Measurements from ENCODE around the gene PNPLA7.

Gene PNPLA7

DNA sequence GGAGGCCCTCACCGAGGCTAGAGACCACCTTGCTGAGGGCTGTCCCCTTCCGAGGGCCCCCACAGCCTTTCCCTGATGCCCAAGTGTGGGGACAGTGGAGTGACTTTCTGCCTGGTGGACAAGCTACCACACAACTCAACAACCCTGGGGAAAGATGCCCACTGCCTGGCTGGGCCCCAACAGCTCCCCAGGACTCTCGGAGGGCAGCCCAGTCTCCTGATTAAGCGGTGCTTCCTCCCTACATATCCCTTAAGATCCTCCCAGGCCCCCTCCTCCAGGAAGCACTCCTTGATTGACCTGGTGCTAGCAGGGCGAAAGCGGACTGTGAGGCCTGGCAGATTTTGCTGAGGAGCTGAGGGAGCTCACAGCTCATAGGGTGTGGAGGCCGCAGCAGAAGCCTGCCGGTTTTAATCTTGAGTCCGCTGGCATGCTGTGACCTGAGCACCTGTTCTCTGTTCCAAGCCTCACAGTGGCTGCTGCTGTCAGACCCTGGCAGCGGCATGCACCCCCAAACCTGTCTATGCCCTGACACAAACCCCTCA, 93.3 kb downstream of the PNPLA7 start:
- H3K4me3 ChIP-seq (ENCODE audit: low read depth in 1 of 2, low read length in 2 of 2) = no peak overlapping the region
- no peaks in the 10 kb centered on the region for H3K79me2 ChIP-seq (ENCODE audit: insufficient read depth, low read length)
- H4K20me1 ChIP-seq (ENCODE audit: insufficient read depth, low read length) = peaks cover 43% of the 10 kb centered on the region
- TF ChIP-seq, protein P1, sequence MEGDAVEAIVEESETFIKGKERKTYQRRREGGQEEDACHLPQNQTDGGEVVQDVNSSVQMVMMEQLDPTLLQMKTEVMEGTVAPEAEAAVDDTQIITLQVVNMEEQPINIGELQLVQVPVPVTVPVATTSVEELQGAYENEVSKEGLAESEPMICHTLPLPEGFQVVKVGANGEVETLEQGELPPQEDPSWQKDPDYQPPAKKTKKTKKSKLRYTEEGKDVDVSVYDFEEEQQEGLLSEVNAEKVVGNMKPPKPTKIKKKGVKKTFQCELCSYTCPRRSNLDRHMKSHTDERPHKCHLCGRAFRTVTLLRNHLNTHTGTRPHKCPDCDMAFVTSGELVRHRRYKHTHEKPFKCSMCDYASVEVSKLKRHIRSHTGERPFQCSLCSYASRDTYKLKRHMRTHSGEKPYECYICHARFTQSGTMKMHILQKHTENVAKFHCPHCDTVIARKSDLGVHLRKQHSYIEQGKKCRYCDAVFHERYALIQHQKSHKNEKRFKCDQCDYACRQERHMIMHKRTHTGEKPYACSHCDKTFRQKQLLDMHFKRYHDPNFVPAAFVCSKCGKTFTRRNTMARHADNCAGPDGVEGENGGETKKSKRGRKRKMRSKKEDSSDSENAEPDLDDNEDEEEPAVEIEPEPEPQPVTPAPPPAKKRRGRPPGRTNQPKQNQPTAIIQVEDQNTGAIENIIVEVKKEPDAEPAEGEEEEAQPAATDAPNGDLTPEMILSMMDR (IDR thresholded peaks at IDR 0.05; ENCODE audit: borderline replicate concordance, extremely low read depth, low read length, poor library complexity, severe bottlenecking) = no peak
- TF ChIP-seq EZH2 (IDR thresholded peaks at IDR 0.05; ENCODE audit: borderline replicate concordance, low read depth, low read length, severe bottlenecking) = no peak
- H3K9me3 ChIP-seq (ENCODE audit: insufficient read depth, low read length, severe bottlenecking) = no peaks in the 10 kb centered on the region
- no peak overlapping the region for H3K9ac ChIP-seq (ENCODE audit: low read depth, low read length)
- DNase-seq = no peak
- no peak overlapping the region for H3K4me2 ChIP-seq (ENCODE audit: insufficient read depth, low read length)
- H3K27me3 ChIP-seq (ENCODE audit: insufficient read depth, low read length, poor library complexity) = peaks cover 1% of the 10 kb centered on the region
- peaks cover 7% of the 10 kb centered on the region for H3K4me1 ChIP-seq (ENCODE audit: insufficient read depth, low read length)
- ATAC-seq (ENCODE audit: insufficient read depth, low read depth) = no peak
- no peak overlapping the region for H2AFZ ChIP-seq (ENCODE audit: low read depth, low read length)
- H3K36me3 ChIP-seq (ENCODE audit: insufficient read depth, low read length) = no peaks in the 10 kb centered on the region
- no peak overlapping the region for H3K27ac ChIP-seq (ENCODE audit: low read length)

DNA sequence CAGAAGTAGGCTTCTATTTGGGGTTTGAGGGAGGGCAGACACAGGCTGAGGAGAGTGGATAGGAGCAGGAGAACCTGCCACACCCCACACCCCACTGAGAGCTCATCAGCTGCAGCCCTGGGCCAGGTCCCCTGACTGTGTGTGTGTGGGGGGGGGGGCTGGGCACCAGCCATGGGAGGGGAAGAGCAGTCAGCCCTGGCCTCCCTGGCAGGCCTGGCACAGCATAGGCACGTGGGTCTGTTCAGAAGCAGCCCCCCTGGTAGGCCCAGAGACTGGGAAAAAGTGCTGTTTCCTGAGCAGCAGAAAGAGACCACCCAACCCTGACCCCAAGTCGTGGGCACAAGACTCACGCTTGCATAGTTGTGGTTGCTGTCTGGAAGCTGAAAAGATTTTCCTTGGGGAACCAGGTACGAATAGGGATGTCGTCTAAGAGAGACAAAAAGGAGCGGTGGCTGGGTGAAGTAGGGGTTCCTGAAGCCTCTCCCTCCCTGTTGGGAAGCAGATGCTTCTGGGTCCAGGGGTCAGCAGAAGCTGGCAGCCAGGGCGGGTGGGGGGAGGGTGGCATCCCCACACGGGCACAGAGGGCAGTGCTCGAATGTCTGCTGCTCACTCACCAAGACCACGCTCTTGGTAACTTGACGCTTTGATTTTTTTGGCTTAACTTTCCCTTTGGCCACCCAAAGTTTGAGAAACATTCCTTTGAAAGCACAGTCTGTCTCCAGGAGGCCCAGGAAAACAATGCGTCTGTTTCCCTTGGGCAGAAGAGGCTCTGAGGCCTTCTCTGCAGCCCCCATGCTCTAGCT, 93.9 kb downstream of the PNPLA7 start:
- DNase-seq (no peak), ATAC-seq (ENCODE audit: insufficient read depth, low read depth) (no peak)
- H3K27me3 ChIP-seq (ENCODE audit: insufficient read depth, low read length, poor library complexity) = no peaks in the 10 kb centered on the region
- no peak overlapping the region for H3K4me3 ChIP-seq (ENCODE audit: low read depth in 1 of 2, low read length in 2 of 2)
- no peaks in the 10 kb centered on the region for H3K4me1 ChIP-seq (ENCODE audit: insufficient read depth, low read length)
- no peaks in the 10 kb centered on the region for H3K36me3 ChIP-seq (ENCODE audit: insufficient read depth, low read length)
- H3K4me2 ChIP-seq (ENCODE audit: insufficient read depth, low read length) = no peak overlapping the region
- no peak overlapping the region for H2AFZ ChIP-seq (ENCODE audit: low read depth, low read length)
- no peaks in the 10 kb centered on the region for H3K9me3 ChIP-seq (ENCODE audit: insufficient read depth, low read length, severe bottlenecking)
- peaks cover 38% of the 10 kb centered on the region for H4K20me1 ChIP-seq (ENCODE audit: insufficient read depth, low read length)
- no peak overlapping the region for H3K9ac ChIP-seq (ENCODE audit: low read depth, low read length)
- no peaks in the 10 kb centered on the region for H3K79me2 ChIP-seq (ENCODE audit: insufficient read depth, low read length)
- TF ChIP-seq, protein P1 (IDR thresholded peaks at IDR 0.05; ENCODE audit: borderline replicate concordance, extremely low read depth, low read length, poor library complexity, severe bottlenecking) = no peak
- no peak for TF ChIP-seq EZH2 (IDR thresholded peaks at IDR 0.05; ENCODE audit: borderline replicate concordance, low read depth, low read length, severe bottlenecking)
- no peak overlapping the region for H3K27ac ChIP-seq (ENCODE audit: low read length)

DNA sequence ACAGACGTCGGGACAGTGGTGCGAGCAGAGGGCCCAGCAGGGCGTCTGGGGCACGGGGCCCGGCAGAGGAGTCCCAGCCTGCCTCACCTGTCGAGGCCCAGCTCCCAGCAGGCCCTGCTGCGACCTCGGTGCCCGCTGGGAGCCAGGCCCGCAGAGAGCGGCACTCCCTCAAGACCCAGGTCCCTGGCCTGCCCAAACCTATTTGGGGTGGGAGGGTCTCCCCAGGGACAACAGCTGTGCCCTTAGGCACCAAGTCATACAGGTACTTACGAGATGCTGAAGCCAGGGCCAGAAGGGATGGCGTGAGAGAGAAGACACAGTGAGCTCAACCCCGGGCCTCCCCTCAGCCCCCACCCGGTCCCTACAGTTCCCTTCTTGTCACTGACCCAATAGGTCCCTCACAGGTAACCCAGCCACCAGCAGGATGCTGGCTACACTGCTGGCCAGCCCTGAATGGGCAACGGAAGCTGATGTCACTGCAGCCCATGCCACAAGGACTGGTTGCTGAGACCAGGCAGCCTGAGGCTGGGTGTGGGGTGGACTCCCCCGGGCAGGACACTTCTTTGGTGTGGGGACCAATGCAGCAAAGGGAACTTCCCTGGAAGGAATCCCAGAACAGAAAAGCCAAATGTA, 94.7 kb downstream of the PNPLA7 start:
- Histone ChIP-seq H4K20me1 (ENCODE audit: insufficient read depth, low read length) (peaks cover 31% of the 10 kb centered on the region), H3K4me1 (ENCODE audit: insufficient read depth, low read length) (no peaks in the 10 kb centered on the region), H3K36me3 (ENCODE audit: insufficient read depth, low read length) (no peaks in the 10 kb centered on the region), H3K4me3 (ENCODE audit: low read depth in 1 of 2, low read length in 2 of 2) (no peak overlapping the region), H3K9me3 (ENCODE audit: insufficient read depth, low read length, severe bottlenecking) (no peaks in the 10 kb centered on the region), H3K79me2 (ENCODE audit: insufficient read depth, low read length) (no peaks in the 10 kb centered on the region), H3K27me3 (ENCODE audit: insufficient read depth, low read length, poor library complexity) (no peaks in the 10 kb centered on the region), H3K9ac (ENCODE audit: low read depth, low read length) (no peak overlapping the region), H2AFZ (ENCODE audit: low read depth, low read length) (no peak overlapping the region), H3K27ac (ENCODE audit: low read length) (no peak overlapping the region), H3K4me2 (ENCODE audit: insufficient read depth, low read length) (no peak overlapping the region)
- TF ChIP-seq, protein P1 (IDR thresholded peaks at IDR 0.05; ENCODE audit: borderline replicate concordance, extremely low read depth, low read length, poor library complexity, severe bottlenecking) = no peak
- no peak for TF ChIP-seq EZH2 (IDR thresholded peaks at IDR 0.05; ENCODE audit: borderline replicate concordance, low read depth, low read length, severe bottlenecking)
- ATAC-seq (ENCODE audit: insufficient read depth, low read depth) (no peak), DNase-seq (no peak)
